CD4-positive, alpha-beta T cell (primary cell): Measurements from ENCODE around the gene SMARCB1. TPM values are rescaled to one million over a fixed set of nuclear protein-coding genes. Genes with fewer than 3 reads are reported as not detected.

Experiments used
- ATAC-seq: fragments of 200-7000 bp; cut with Tn5 transposase; one replicate; pipeline ENCODE4 v1.10.0; 2022; ENCODE audit warnings: mild to moderate bottlenecking; ENCODE audit not compliant: poor library complexity
- CTCF ChIA-PET: fragments of 350-600 bp; sonication (Branson Sonifier 250); formaldehyde crosslinking; loops from one replicate; lab custom pipeline; 2021; ENCODE audit warnings: antibody characterized with exemption, inconsistent platforms; lab: Charles Lee
- POLR2A ChIA-PET: fragments of 350-600 bp; sonication (Branson Sonifier 250); formaldehyde crosslinking; loops from one replicate; lab custom pipeline; 2021; ENCODE audit warnings: antibody characterized with exemption, inconsistent platforms; lab: Charles Lee
- DNase-seq, 14 experiments: peaks; one replicate each; pipeline ENCODE4 v3.0.0-alpha.2; 2013 to 2020; ENCODE audit warnings: mixed read lengths in 2 of 14
- H3K27ac ChIP-seq, 2 donors: one replicate each; pipeline versions ENCODE4 v1.5.1 to v1.7.0; 2013; ENCODE audit warnings: low read length in 2 of 2, low read depth in 1 of 2, mild to moderate bottlenecking in 1 of 2
- H3K27me3 ChIP-seq, 2 experiments: 1 replicate in 1 of 2; 2 replicates in 1 of 2; pipeline versions ENCODE4 v1.6.1 to v1.7.0; 2013; ENCODE audit warnings: low read length in 2 of 2, control low read depth in 1 of 2, mild to moderate bottlenecking in 1 of 2, moderate library complexity in 1 of 2; ENCODE audit not compliant: insufficient read depth in 2 of 2, control insufficient read depth in 1 of 2
- H3K36me3 ChIP-seq: one replicate; pipeline ENCODE4 v1.6.1; 2013; ENCODE audit warnings: low read length, control low read depth; ENCODE audit not compliant: insufficient read depth
- H3K4me1 ChIP-seq: one replicate; pipeline ENCODE4 v1.6.1; 2013; ENCODE audit warnings: low read length, control low read depth; ENCODE audit not compliant: insufficient read depth
- H3K4me3 ChIP-seq: one replicate; pipeline ENCODE4 v1.5.1; 2013; ENCODE audit warnings: mild to moderate bottlenecking, low read length, moderate library complexity
- H3K9me3 ChIP-seq, 2 experiments: 1 replicate in 1 of 2; 2 replicates in 1 of 2; pipeline versions ENCODE4 v1.6.1 to v1.7.0; 2013; ENCODE audit warnings: low read length in 2 of 2, mild to moderate bottlenecking in 2 of 2, control low read depth in 1 of 2, moderate library complexity in 1 of 2; ENCODE audit not compliant: control insufficient read depth in 1 of 2, insufficient read depth in 1 of 2
- H3K27ac Mint-ChIP-seq: one replicate; pipeline ENCODE4 v1.8.0; 2020; ENCODE audit warnings: mixed read lengths
- H3K27me3 Mint-ChIP-seq: one replicate; pipeline ENCODE4 v1.8.0; 2021; ENCODE audit warnings: mixed read lengths
- H3K36me3 Mint-ChIP-seq: one replicate; pipeline ENCODE4 v1.8.0; 2021; ENCODE audit warnings: low read depth, mixed read lengths
- H3K4me1 Mint-ChIP-seq: one replicate; pipeline ENCODE4 v1.8.0; 2021; ENCODE audit warnings: low read depth, mixed read lengths
- H3K4me3 Mint-ChIP-seq: one replicate; pipeline ENCODE4 v1.8.0; 2020; ENCODE audit warnings: mild to moderate bottlenecking, mixed read lengths
- H3K9me3 Mint-ChIP-seq: one replicate; pipeline ENCODE4 v1.8.0; 2020; ENCODE audit warnings: mixed read lengths
- intact Hi-C, 2 experiments: fragments of 100-400 bp; cut with DNase I in 1 of 2; cut with micrococcal nuclease in 1 of 2; formaldehyde crosslinking; loops; one replicate each; pipeline versions ENCODE4 v1.15.1 to v1.9.0; 2023 to 2025; cut with DNase I, micrococcal nuclease
- total RNA-seq, 174 experiments: library from RNA in 2 of 174; stranded (reverse) in 2 of 174; gene quantifications; one replicate each; pipeline ENCODE4 v1.2.3 and lab custom pipeline; 2021 to 2026
- TF ChIP-seq, protein P1 (sequence below): fragments of 200-600 bp; IDR thresholded peaks from one replicate; pipeline ENCODE4 v1.8.0; 2022; ENCODE audit warnings: antibody characterized with exemption, mild to moderate bottlenecking

The SMARCB1 gene
- total RNA-seq, 2 experiments from 2014 or later = 40.3 to 41.7 TPM

DNA sequence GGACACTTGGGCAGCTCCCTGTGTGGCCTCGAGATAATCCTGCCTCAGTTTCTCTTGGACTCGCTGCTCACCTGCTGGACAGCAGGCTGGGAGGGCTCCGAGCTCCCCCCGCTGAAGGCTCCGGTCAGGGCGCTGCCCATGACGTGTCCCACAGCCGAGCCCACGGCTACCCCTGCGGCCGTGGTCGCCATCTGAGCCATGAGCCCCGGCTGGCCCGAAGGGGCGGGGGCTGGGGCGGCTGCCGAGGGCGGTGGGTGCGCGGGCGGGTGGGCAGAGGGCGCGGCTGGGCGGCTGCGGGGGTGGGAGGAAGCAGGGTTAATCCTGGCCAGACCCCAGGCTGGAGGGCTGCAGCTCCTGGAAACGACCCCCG lies 19.5 kb upstream of the SMARCB1 start:
- H3K27me3 Mint-ChIP-seq = no peaks in the 10 kb centered on the region
- Histone ChIP-seq H3K4me3 (peak overlapping the region; percentile 85), H3K27me3 (no peaks in the 10 kb centered on the region), H3K27ac (peak overlapping the region in 1 of 2 donors; percentile 23), H3K9me3 (no peaks in the 10 kb centered on the region), H3K36me3 (no peaks in the 10 kb centered on the region), H3K4me1 (peaks cover 68% of the 10 kb centered on the region)
- intact Hi-C loops = loop anchor here (5.0 kb wide), 2 partner anchors 50 to 80 kb away; no protein-coding TSS in a partner anchor
- ATAC-seq (no peak), DNase-seq (no peak)
- H3K4me1 Mint-ChIP-seq = peaks cover 33% of the 10 kb centered on the region
- ChIA-PET POLR2A (interaction anchor here (0.6 to 1.8 kb wide), 6 partner anchors 16 to 146 kb away, joined by 3 to 10 read pairs (median 6); partner anchors contain the start of genes MIF, SLC2A11, SMARCB1 and ZNF70), CTCF (interaction anchor here (0.8 to 1.5 kb wide), 3 partner anchors 8 to 82 kb away, joined by 3 read pairs; partner anchors contain the start of gene ZNF70)
- H3K27ac Mint-ChIP-seq = peak overlapping the region; percentile 51
- H3K4me3 Mint-ChIP-seq = peak overlapping the region; percentile 82
- TF ChIP-seq, protein P1, sequence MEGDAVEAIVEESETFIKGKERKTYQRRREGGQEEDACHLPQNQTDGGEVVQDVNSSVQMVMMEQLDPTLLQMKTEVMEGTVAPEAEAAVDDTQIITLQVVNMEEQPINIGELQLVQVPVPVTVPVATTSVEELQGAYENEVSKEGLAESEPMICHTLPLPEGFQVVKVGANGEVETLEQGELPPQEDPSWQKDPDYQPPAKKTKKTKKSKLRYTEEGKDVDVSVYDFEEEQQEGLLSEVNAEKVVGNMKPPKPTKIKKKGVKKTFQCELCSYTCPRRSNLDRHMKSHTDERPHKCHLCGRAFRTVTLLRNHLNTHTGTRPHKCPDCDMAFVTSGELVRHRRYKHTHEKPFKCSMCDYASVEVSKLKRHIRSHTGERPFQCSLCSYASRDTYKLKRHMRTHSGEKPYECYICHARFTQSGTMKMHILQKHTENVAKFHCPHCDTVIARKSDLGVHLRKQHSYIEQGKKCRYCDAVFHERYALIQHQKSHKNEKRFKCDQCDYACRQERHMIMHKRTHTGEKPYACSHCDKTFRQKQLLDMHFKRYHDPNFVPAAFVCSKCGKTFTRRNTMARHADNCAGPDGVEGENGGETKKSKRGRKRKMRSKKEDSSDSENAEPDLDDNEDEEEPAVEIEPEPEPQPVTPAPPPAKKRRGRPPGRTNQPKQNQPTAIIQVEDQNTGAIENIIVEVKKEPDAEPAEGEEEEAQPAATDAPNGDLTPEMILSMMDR = no peak
- no peaks in the 10 kb centered on the region for H3K9me3 Mint-ChIP-seq
- H3K36me3 Mint-ChIP-seq = no peaks in the 10 kb centered on the region

DNA sequence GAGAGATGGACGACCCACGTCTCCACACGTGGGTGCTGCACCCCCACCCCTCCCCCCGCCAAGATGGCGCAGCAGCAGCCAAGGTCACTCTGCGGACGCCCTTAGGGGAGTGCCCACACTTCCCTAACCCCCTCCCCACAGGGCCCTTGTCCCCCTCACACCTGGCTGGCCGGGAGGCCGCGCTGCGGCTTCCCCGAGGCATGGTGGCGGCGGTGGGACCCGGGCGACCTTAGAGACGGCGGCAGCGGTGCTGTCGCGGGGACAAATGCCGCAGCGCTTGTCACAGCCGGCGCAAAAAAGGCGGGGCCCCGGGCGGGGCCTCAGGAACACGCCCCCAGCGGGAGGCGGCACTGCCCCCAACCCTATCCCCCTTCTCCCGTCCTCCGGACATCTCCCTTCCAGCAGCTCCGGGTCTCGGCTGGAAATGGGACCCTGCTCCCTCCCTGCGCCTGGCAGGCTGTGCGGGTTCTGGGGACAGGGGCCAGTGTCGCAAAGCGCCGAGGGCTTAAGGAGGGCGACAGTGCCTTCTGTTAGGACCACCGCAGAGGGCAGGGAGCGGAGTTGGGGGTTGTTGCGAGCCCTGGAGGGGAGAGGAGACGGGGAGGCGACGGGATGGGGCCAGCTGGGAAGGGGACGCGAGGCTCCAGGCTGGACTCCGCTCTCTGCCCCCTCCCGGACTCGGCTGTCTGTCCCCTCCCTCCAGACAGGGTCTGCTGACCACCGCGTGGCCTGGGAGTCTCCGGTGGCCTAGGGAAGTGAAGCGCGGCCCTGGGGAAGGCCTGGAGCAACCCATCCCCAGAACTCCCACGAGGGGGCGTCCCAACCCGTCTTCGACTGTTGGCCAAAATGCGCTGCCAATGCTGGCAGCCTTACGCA lies 18.9 kb upstream of the SMARCB1 start, which contains the start of gene CHCHD10:
Gene CHCHD10 (minus strand): TSS at position 300 of the 876 bp plus-strand sequence. CDS start 98 bp downstream, at position 202.
- DNase-seq = peak; percentile 55 to 84 (median 70)
- peak within 1 kb of the TSS; percentile 85 for H3K4me3 Mint-ChIP-seq
- H3K27me3 Mint-ChIP-seq = no peaks in the 10 kb centered on the region
- Histone ChIP-seq H3K4me1 (peaks cover 66% of the 10 kb centered on the region), H3K27ac (peak within 1 kb of the TSS in 1 of 2 donors; percentile 23), H3K36me3 (no peaks in the 10 kb centered on the region), H3K4me3 (peak within 1 kb of the TSS; percentile 85), H3K27me3 (no peaks in the 10 kb centered on the region), H3K9me3 (no peaks in the 10 kb centered on the region)
- H3K36me3 Mint-ChIP-seq = no peaks in the 10 kb centered on the region
- no peaks in the 10 kb centered on the region for H3K9me3 Mint-ChIP-seq
- H3K27ac Mint-ChIP-seq = peak within 1 kb of the TSS; percentile 51
- CTCF ChIA-PET = interaction anchor here (0.8 to 1.5 kb wide), 2 partner anchors 17 to 82 kb away, joined by 3 read pairs; partner anchors contain the start of gene ZNF70
- peak; percentile 72 for ATAC-seq
- TF ChIP-seq, protein P1 = peak; percentile 62
- POLR2A ChIA-PET = interaction anchor here (0.6 to 1.8 kb wide), 6 partner anchors 17 to 146 kb away, joined by 3 to 10 read pairs (median 4); partner anchors contain the start of genes MIF, SLC2A11, SMARCB1 and ZNF70
- intact Hi-C loops = loop anchor here (5.0 kb wide), 2 partner anchors 51 to 79 kb away; no protein-coding TSS in a partner anchor
- H3K4me1 Mint-ChIP-seq = peaks cover 29% of the 10 kb centered on the region

DNA sequence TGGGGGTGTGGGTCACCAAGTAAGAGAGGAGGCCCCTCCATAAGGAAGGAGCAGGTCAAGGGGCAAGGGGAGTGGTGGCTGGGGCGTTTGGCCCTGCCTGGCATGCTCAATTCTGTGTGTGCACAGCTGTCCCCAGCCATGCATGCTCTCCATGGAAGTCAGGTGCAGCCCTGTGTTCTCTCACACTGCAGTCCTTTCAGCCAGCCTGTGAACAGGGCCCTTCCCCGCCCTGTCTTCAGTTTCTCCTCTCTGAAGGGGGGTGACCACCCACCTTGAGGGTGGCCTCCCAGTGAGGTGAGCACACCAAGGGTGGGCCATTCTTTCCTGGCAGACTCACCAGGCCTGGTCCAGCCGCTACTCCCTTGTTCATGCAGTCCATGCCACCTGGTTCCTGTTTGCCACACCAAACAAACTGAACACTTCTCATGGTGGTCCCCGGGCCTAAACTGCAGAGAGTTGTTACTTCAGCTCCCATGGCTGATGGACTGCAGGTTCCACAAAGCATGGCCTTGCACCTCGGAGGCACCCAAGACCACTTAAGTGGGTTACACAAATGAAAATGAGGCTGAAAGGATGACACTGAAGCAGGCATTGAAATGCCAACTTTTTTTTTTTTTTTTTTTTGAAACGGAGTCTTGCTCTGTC lies 17.3 kb upstream of the SMARCB1 start:
- no peak overlapping the region for H3K27ac ChIP-seq
- TF ChIP-seq, protein P1 = no peak
- no peaks in the 10 kb centered on the region for H3K27me3 ChIP-seq
- H3K9me3 ChIP-seq = no peaks in the 10 kb centered on the region
- ChIA-PET POLR2A (interaction anchor here (0.9 kb wide), 1 partner anchor 88 kb away, joined by 3 read pairs; no protein-coding TSS in a partner anchor), CTCF (no interaction called here)
- H3K36me3 ChIP-seq = no peaks in the 10 kb centered on the region
- intact Hi-C loops = loop anchor here (5.0 kb wide), 2 partner anchors 52 to 78 kb away; no protein-coding TSS in a partner anchor
- peak in 1 of 14 experiments; percentile 11 for DNase-seq
- H3K27ac Mint-ChIP-seq = no peak overlapping the region
- H3K4me3 Mint-ChIP-seq = peak overlapping the region; percentile 48
- no peaks in the 10 kb centered on the region for H3K9me3 Mint-ChIP-seq
- peaks cover 25% of the 10 kb centered on the region for H3K4me1 Mint-ChIP-seq
- no peak for ATAC-seq
- H3K36me3 Mint-ChIP-seq = no peaks in the 10 kb centered on the region
- H3K4me1 ChIP-seq = peaks cover 58% of the 10 kb centered on the region
- no peak overlapping the region for H3K4me3 ChIP-seq
- H3K27me3 Mint-ChIP-seq = no peaks in the 10 kb centered on the region
